OCI-LY7 (cell line): ENCODE measurements around the gene DOCK1.

ENCODE experiments used
- CTCF ChIP-seq: fragments of 200-600 bp; sonication (generic); conservative IDR thresholded peaks from 2 replicates; pipeline ENCODE4 v1.5.1; 2014; ENCODE audit warnings: mild to moderate bottlenecking, antibody characterized with exemption, low read length, moderate library complexity, mixed read lengths
- EZH2phosphoT487 ChIP-seq: fragments of 200-600 bp; sonication (generic); IDR thresholded peaks from 2 replicates; pipeline ENCODE4 v1.6.1; 2018; ENCODE audit warnings: low read depth, borderline replicate concordance, mild to moderate bottlenecking, mixed run types, antibody characterized with exemption, low read length, moderate library complexity, mixed read lengths

DNA sequence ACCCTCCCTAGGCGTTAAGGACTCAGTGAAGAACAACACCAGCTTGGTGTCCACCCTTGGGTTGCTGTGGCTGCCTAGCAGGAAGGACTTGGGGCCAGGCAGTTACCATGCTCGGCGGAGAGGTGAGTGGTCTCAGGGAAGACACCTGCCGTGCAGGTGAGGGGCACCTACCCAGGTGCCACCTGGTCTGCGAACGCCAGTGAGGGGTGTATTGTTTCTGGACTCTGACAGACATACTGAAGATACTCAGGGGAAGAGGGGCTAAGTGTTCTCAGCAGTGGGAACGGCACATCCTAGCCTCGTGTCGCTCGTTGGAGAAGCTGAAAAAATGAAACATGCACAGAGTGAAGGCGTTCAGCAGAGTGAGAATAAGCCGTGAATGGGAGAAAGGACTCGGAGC is 22.6 kb downstream of the DOCK1 start:
- TF ChIP-seq CTCF (no peak), EZH2phosphoT487 (no peak)
